ENCODE measurements around the gene DNAH8. TPM values are rescaled to one million over a fixed set of nuclear protein-coding genes. Genes with fewer than 3 reads are reported as not detected.

The DNAH8 gene
- total RNA-seq, 1 experiment from 2014 or later = not detected

DNA sequence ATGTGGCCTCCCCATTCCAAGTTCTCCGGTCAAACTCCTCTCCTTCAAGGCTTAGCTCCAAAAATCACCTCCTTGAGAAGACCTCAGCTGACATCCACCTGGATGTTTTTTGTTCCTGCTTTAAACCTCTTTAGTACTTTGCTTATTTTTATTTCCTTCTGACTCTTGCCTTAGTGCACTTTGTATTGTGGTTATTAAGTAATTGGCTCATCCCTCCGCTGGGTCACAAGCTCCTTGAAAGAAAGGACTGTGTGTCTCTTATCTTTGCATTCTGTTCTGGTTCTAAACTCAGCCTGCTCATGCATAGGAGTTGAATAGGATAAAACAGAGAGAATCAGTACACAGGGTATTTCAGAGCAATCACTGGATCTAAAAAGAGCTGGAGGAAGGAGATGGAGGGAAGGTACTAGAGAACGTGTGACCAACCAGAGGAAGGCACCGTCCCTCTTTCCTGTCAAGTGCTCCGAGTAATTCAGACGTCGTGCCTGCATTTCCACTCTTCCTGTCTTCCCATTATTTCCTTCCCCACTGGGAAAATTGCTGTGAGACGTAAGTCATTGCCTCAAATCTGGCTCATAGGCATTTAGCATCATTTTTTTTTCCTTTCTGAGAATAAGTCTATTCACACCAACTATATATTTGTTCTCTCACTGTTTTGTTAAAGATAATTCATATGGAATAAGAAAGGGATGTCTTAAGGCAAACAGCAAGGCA lies 273.8 kb downstream of the DNAH8 start:
- BruUV-seq (replicated peaks) = no TSS peak
- H3K27me3 ChIP-seq (ENCODE audit: control insufficient read depth, insufficient read depth, low read length) = peaks cover 9% of the 10 kb centered on the region
- CTCF ChIA-PET = no interaction called here

DNA sequence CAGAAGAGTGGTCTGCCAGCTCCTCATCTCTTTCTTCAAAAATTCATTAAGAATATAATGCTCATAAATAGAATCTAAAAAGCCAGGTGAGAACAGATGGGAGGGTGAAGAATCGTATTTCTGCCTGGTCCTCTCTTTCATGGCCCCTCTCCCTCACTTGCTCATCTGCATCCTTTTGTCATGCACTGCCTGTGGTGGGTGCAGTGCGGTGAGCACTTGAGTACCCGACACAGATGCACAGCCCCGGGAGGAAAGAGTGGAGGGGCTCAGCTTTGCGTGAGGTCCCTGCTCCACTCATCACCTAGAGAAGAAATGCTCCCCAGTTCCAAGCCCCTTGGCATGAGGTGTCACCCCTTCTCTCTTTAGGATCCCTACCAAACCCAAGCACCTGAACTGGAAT lies 275.4 kb downstream of the DNAH8 start:
- no TSS peak for BruUV-seq (replicated peaks)
- DNase-seq (ENCODE audit: low read depth, low spot score) (no peak), ATAC-seq (no peak)
- TF ChIP-seq TCF7L2 (IDR thresholded peaks at IDR 0.05; ENCODE audit: low read depth, low read length) (no peak), REST (IDR thresholded peaks at IDR 0.05; ENCODE audit: insufficient read depth in 1 of 2, low read depth in 2 of 2, low read length in 1 of 2) (no peak), CTCF (IDR thresholded peaks at IDR 0.05) (no peak), POLR2AphosphoS5 (IDR thresholded peaks at IDR 0.05; ENCODE audit: low read depth, low read length) (no peak), SIN3A (IDR thresholded peaks at IDR 0.05; ENCODE audit: borderline replicate concordance, insufficient read depth, low read depth, low read length) (no peak)
- Histone ChIP-seq H3K36me3 (ENCODE audit: control insufficient read depth, insufficient read depth, low read length) (no peaks in the 10 kb centered on the region), H3K9me3 (ENCODE audit: control insufficient read depth, insufficient read depth, low read depth, low read length) (no peaks in the 10 kb centered on the region), H3K4me1 (ENCODE audit: control insufficient read depth, insufficient read depth, low read length) (no peaks in the 10 kb centered on the region), H3K27ac (ENCODE audit: low read length) (no peak overlapping the region), H3K4me3 (ENCODE audit: low read depth in 2 of 2, low read length in 2 of 2) (no peak overlapping the region), H3K27me3 (ENCODE audit: control insufficient read depth, insufficient read depth, low read length) (peaks cover 9% of the 10 kb centered on the region)
- POLR2A ChIA-PET = no interaction called here
- intact Hi-C loops (cut with micrococcal nuclease; ENCODE audit: unreplicated experiment) = no loop called here
- in situ Hi-C loops (cut with HindIII; ENCODE audit: low pct_unique_long_range_greater_than_20kb, low sequenced_read_pairs) = no loop called here
- CTCF ChIA-PET = interaction anchor here (0.6 kb wide), 1 partner anchor 44 kb away, joined by 3 read pairs; no protein-coding TSS in a partner anchor

More for the DNA sequence above, 273.8 kb downstream of the DNAH8 start:
- POLR2A ChIA-PET = no interaction called here
- H3K9me3 ChIP-seq (ENCODE audit: control insufficient read depth, insufficient read depth, low read depth, low read length) = no peaks in the 10 kb centered on the region
- no peaks in the 10 kb centered on the region for H3K4me1 ChIP-seq (ENCODE audit: control insufficient read depth, insufficient read depth, low read length)
- H3K36me3 ChIP-seq (ENCODE audit: control insufficient read depth, insufficient read depth, low read length) = no peaks in the 10 kb centered on the region
- ATAC-seq (no peak), DNase-seq (ENCODE audit: low read depth, low spot score) (no peak)
- in situ Hi-C loops (cut with HindIII; ENCODE audit: low pct_unique_long_range_greater_than_20kb, low sequenced_read_pairs) (no loop called here), intact Hi-C loops (cut with micrococcal nuclease; ENCODE audit: unreplicated experiment) (no loop called here)
- no peak overlapping the region for H3K4me3 ChIP-seq (ENCODE audit: low read depth in 2 of 2, low read length in 2 of 2)
- H3K27ac ChIP-seq (ENCODE audit: low read length) = no peak overlapping the region
- TF ChIP-seq SIN3A (IDR thresholded peaks at IDR 0.05; ENCODE audit: borderline replicate concordance, insufficient read depth, low read depth, low read length) (no peak), POLR2AphosphoS5 (IDR thresholded peaks at IDR 0.05; ENCODE audit: low read depth, low read length) (no peak), REST (IDR thresholded peaks at IDR 0.05; ENCODE audit: insufficient read depth in 1 of 2, low read depth in 2 of 2, low read length in 1 of 2) (no peak), CTCF (IDR thresholded peaks at IDR 0.05) (no peak), TCF7L2 (IDR thresholded peaks at IDR 0.05; ENCODE audit: low read depth, low read length) (no peak)

All from Panc1 (cell line).